ENCODE results near the gene MRPL41. TPM values are rescaled to one million over a fixed set of nuclear protein-coding genes. Genes with fewer than 3 reads are reported as not detected.

MRPL41 gene
- total RNA-seq, 1 donor from 2014 or later, result 30.2 TPM

DNA sequence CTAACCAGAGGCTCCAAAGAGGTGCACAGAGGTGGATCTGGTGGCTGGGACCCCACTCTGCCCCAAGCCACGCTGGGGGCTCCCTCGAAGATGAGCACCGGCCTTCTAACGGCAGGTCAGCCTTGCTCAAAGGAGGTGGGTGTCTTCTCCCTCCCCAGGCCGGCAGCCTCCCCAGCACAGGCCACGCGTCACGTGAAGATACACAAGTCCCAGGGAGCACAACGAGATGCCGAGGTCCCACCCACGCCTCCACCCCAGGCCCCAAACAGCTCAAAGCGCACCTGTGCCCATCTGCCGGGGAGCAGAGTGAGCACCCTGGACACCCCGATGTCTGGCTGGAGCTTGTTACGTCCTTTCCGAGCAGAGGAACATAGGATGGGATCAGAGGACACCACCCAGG, 13.6 kb upstream of the MRPL41 start:
- Mint-ChIP-seq H3K4me1 (ENCODE audit: low read depth) (peaks cover 7% of the 10 kb centered on the region), H3K27me3 (no peaks in the 10 kb centered on the region), H3K4me3 (ENCODE audit: low read depth) (no peak overlapping the region), H3K9me3 (ENCODE audit: low read depth) (peaks cover 5% of the 10 kb centered on the region), H3K36me3 (ENCODE audit: insufficient read depth) (no peaks in the 10 kb centered on the region), H3K27ac (no peak overlapping the region)
- DNase-seq (ENCODE audit: low spot score, unreplicated experiment), result no peak
- TF ChIP-seq, protein P1, sequence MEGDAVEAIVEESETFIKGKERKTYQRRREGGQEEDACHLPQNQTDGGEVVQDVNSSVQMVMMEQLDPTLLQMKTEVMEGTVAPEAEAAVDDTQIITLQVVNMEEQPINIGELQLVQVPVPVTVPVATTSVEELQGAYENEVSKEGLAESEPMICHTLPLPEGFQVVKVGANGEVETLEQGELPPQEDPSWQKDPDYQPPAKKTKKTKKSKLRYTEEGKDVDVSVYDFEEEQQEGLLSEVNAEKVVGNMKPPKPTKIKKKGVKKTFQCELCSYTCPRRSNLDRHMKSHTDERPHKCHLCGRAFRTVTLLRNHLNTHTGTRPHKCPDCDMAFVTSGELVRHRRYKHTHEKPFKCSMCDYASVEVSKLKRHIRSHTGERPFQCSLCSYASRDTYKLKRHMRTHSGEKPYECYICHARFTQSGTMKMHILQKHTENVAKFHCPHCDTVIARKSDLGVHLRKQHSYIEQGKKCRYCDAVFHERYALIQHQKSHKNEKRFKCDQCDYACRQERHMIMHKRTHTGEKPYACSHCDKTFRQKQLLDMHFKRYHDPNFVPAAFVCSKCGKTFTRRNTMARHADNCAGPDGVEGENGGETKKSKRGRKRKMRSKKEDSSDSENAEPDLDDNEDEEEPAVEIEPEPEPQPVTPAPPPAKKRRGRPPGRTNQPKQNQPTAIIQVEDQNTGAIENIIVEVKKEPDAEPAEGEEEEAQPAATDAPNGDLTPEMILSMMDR (IDR thresholded peaks at IDR 0.05; ENCODE audit: unreplicated experiment), result no peak

GRCh38 chr9:137540536-137540935, 11.1 kb upstream of the MRPL41 start:
- H3K4me3 Mint-ChIP-seq (ENCODE audit: low read depth), result no peak overlapping the region

GRCh38 chr9:137542486-137542885, 9.2 kb upstream of the MRPL41 start:
- Mint-ChIP-seq H3K9me3 (ENCODE audit: low read depth) (peaks cover 4% of the 10 kb centered on the region), H3K27ac (no peak overlapping the region), H3K36me3 (ENCODE audit: insufficient read depth) (peaks cover 5% of the 10 kb centered on the region), H3K27me3 (no peaks in the 10 kb centered on the region), H3K4me1 (ENCODE audit: low read depth) (no peaks in the 10 kb centered on the region), H3K4me3 (ENCODE audit: low read depth) (no peak overlapping the region)
- DNase-seq (ENCODE audit: low spot score, unreplicated experiment), result no peak
- TF ChIP-seq, protein P1 (IDR thresholded peaks at IDR 0.05; ENCODE audit: unreplicated experiment), result no peak

More at GRCh38 chr9:137540536-137540935, 11.1 kb upstream of the MRPL41 start:
- TF ChIP-seq, protein P1 (IDR thresholded peaks at IDR 0.05; ENCODE audit: unreplicated experiment), result no peak
- no peaks in the 10 kb centered on the region for H3K36me3 Mint-ChIP-seq (ENCODE audit: insufficient read depth)
- H3K4me1 Mint-ChIP-seq (ENCODE audit: low read depth), result no peaks in the 10 kb centered on the region
- H3K27me3 Mint-ChIP-seq, result no peaks in the 10 kb centered on the region
- H3K9me3 Mint-ChIP-seq (ENCODE audit: low read depth), result no peaks in the 10 kb centered on the region
- no peak for DNase-seq (ENCODE audit: low spot score, unreplicated experiment)
- H3K27ac Mint-ChIP-seq, result no peak overlapping the region

DNA sequence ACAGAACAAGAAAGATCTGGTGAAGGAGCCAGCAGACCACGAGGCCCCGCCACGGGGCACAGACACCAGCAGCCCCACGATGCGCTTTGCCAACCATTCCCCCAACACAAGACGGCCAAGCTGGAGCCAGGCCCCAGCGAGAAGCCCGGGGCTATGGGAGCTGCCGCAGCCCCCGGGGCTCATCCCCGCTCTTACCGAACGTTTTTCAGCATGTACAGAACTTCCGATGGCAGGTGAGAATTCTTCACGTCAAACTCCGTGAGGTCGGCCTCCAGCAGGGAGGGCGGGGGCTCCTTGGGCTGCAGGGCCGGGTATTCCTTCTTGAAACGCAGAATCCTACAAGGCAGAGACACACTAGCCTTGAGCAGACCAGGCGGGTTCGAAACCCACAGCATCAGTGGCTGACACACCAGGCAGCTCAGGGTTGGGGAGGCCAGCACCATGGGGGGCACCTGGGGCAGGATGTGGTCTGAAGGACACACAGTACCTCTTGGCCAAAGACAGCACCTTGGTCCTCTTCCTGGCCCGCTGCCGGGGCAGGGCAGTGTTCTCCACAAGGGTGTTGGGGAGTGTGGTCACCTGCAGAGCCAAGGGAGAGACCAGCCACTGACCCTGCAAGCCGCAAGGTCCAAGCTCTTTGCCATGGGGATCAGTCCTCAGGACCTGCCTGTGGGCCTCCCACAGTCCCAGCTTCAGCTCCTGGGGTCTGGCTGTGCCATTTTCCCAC, 8.3 kb upstream of the MRPL41 start:
- peaks cover 5% of the 10 kb centered on the region for H3K36me3 Mint-ChIP-seq (ENCODE audit: insufficient read depth)
- DNase-seq (ENCODE audit: low spot score, unreplicated experiment), result no peak
- H3K4me1 Mint-ChIP-seq (ENCODE audit: low read depth), result no peaks in the 10 kb centered on the region
- no peaks in the 10 kb centered on the region for H3K27me3 Mint-ChIP-seq
- peaks cover 4% of the 10 kb centered on the region for H3K9me3 Mint-ChIP-seq (ENCODE audit: low read depth)
- no peak overlapping the region for H3K4me3 Mint-ChIP-seq (ENCODE audit: low read depth)
- TF ChIP-seq, protein P1 (IDR thresholded peaks at IDR 0.05; ENCODE audit: unreplicated experiment), result no peak
- H3K27ac Mint-ChIP-seq, result no peak overlapping the region

DNA sequence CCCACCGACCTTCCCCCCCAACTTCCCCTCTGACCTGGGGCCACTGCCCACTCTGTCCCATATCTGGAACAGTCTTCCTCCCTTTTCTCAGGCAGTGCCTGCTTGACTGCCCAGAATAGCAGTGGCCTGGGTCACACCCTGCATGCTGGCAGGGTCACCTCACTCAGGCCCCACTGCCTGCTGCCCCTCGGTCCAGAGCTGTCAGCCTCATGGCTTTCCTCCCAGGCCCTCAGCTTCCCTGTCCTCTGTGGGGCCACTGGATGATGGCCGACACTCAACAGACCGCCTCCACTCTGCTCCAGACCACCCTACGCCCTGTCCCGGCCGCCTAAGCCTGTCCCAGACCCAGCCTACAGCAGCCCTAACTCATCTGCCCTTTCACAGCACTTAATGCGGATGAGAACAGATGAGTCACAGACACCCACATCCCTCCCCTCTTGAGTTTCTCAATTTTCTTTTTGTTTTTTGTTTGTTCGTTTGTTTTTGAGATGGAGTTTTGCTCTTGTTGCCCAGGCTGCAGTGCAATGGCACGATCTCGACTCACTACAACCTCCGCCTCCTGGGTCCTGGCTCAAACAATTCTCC, 7.4 kb upstream of the MRPL41 start:
- Mint-ChIP-seq H3K27ac (no peak overlapping the region), H3K27me3 (no peaks in the 10 kb centered on the region), H3K9me3 (ENCODE audit: low read depth) (peaks cover 4% of the 10 kb centered on the region), H3K4me3 (ENCODE audit: low read depth) (no peak overlapping the region), H3K36me3 (ENCODE audit: insufficient read depth) (peaks cover 5% of the 10 kb centered on the region), H3K4me1 (ENCODE audit: low read depth) (no peaks in the 10 kb centered on the region)
- TF ChIP-seq, protein P1 (IDR thresholded peaks at IDR 0.05; ENCODE audit: unreplicated experiment), result no peak
- DNase-seq (ENCODE audit: low spot score, unreplicated experiment), result no peak
